Measurements from ENCODE around the gene SLCO3A1. TPM values are rescaled to one million over a fixed set of nuclear protein-coding genes. Genes with fewer than 3 reads are reported as not detected.

Gene SLCO3A1
- 36.4 TPM for total RNA-seq

DNA sequence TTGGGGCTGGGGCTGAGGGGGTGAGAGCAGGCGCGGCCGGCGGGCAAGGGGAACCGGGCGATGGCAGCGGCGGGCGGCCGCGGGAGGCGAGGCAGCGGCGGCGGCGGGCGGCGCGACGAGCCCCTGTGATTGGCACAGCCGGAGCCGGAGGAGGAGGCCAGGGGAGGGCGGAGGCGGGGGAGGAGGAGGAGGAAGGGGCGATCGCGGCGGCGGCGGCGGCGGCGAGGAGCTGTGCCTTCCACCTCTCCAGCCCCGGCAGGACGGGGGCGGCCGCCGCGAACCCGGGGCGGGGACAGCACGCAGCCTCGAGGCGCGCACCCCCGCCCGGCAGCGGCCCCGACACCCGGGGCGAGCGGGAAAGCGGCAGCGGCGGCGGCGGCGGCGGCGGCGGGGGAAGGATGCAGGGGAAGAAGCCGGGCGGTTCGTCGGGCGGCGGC, at the start of gene SLCO3A1:
SLCO3A1 (plus strand) TSS at position 198 of the 437 bp plus-strand sequence.
- DNase-seq (ENCODE audit: low spot score) (peak; percentile 87), ATAC-seq (peak; percentile 67)
- intact Hi-C loops (cut with DNase I): loop anchor here (10.0 kb wide), 2 partner anchors 91 to 221 kb away; no protein-coding TSS in a partner anchor

GRCh38 chr15:91807122-91807521, 46.4 kb upstream of the SLCO3A1 start:
- intact Hi-C loops (cut with DNase I): no loop called here
- DNase-seq (ENCODE audit: low spot score): no peak
- no peak for ATAC-seq

GRCh38 chr15:91813924-91814323, 39.6 kb upstream of the SLCO3A1 start:
- DNase-seq (ENCODE audit: low spot score): no peak
- intact Hi-C loops (cut with DNase I): no loop called here
- ATAC-seq: no peak

DNA sequence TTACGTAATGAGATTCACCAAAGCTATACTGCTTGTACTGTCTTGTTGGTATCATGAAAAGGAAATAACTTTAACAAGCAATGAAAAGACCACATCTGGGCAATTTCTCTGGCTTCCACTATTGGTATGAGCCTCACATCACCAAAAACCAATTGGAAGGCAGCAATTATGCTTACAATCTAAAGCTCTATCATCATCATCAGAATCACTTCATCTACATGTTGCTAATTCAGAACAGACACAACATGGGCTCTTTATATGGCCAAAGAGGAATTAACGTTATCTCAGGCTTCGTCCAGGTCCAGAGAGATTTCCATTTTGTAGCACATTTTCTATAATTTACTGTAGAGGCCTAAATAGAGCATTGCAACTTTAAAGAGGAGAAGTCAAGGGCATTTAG, 36.6 kb upstream of the SLCO3A1 start:
- intact Hi-C loops (cut with DNase I): loop anchor here (1.0 kb wide), 1 partner anchor 32 kb away; no protein-coding TSS in a partner anchor
- no peak for ATAC-seq

DNA sequence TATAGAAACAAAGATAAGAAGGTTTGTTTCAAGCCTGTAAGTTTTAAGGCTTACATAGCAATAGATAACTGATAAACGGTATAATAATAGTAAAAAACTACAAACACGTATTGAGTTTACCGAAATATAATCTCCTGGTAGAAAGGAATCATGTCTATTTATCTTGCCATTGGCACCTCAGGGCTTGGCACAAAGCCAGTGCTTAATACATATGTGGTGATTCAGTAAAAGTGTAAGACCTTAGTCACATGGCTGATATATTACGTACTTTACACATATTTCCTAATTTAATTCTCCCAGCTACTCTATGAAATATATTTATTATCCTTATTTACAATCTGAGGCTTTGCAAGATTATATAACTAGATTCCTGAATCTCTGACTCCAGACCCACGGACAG, 32.0 kb upstream of the SLCO3A1 start:
- no peak for ATAC-seq
- no peak for DNase-seq (ENCODE audit: low spot score)
- intact Hi-C loops (cut with DNase I): no loop called here

More for the DNA sequence above, 36.6 kb upstream of the SLCO3A1 start:
- no peak for DNase-seq (ENCODE audit: low spot score)

- intact Hi-C loops (cut with DNase I): no loop called here
- DNase-seq (ENCODE audit: low spot score): no peak
- no peak for ATAC-seq
These were observed 29.3 kb upstream of the SLCO3A1 start for GRCh38 chr15:91824256-91824655.

GRCh38 chr15:91826443-91826842, 27.1 kb upstream of the SLCO3A1 start:
- intact Hi-C loops (cut with DNase I): no loop called here
- DNase-seq (ENCODE audit: low spot score): no peak
- ATAC-seq: no peak

- ATAC-seq: no peak
- intact Hi-C loops (cut with DNase I): no loop called here
- DNase-seq (ENCODE audit: low spot score): no peak
These were observed 20.5 kb upstream of the SLCO3A1 start for GRCh38 chr15:91833056-91833455.

DNA sequence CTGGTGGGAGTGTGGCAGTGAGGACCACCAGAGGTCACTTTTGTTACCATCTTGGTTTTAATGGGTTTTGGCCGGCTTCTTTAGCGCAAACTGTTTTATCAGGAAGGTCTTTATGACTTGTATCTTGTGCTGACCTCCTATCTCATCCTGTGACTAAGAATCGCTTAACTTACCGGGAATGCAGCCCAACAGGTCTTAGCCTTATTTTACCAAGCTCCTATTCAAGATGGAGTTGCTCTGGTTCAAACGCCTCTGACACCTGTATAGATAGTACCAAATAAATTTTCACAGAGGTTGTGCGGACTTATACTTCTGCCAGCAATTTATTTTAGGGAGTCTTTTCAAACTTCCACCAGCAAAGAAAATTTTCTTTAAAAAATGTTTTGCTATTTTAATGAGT, 13.6 kb upstream of the SLCO3A1 start:
- ATAC-seq: no peak
- intact Hi-C loops (cut with DNase I): no loop called here
- no peak for DNase-seq (ENCODE audit: low spot score)

DNA sequence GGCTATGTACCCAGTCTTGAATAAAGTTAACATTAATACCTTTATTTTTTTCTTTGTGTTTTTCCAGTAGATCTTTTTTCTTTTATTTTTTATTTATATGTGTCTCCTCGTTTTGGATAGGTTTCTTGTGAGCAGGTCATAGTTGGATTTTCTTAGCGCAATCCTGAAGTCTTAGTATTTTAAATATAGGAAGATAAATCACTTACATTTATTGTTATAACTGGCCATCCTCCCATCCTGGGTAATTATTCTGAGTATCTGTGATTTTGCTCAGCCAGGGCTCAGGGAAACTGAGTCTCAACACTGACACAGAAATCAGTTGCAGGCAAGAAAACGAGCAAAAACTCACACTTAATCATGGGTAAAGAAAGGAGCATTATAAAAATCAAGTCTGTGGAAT, 11.6 kb upstream of the SLCO3A1 start:
- no peak for DNase-seq (ENCODE audit: low spot score)
- intact Hi-C loops (cut with DNase I): no loop called here
- ATAC-seq: no peak

- intact Hi-C loops (cut with DNase I): no loop called here
- ATAC-seq (no peak), DNase-seq (ENCODE audit: low spot score) (no peak)
These were observed 9.2 kb upstream of the SLCO3A1 start for GRCh38 chr15:91844341-91844740.

DNA sequence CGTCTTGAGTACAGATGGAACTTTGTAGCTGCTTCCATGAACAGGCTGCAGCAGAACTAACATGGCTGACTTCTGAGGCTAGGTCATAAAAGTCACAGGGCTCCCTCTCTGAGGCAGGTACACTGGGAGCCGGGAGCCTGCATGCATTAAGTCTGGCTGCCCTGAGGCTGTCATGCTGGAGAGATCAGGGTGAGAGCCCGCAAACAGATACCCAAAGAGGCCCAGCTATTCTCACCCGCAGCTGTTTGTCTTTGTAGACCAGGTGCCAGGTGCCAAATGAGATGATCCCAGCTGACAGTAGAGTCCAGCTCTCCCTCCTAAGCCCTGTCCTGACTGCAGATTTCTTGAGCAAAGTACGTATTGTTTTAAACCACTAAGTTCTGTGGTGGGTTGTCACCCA, 8.6 kb upstream of the SLCO3A1 start:
- ATAC-seq (no peak), DNase-seq (ENCODE audit: low spot score) (no peak)
- intact Hi-C loops (cut with DNase I): loop anchor here (5.0 kb wide), 1 partner anchor 543 kb away; no protein-coding TSS in a partner anchor

DNA sequence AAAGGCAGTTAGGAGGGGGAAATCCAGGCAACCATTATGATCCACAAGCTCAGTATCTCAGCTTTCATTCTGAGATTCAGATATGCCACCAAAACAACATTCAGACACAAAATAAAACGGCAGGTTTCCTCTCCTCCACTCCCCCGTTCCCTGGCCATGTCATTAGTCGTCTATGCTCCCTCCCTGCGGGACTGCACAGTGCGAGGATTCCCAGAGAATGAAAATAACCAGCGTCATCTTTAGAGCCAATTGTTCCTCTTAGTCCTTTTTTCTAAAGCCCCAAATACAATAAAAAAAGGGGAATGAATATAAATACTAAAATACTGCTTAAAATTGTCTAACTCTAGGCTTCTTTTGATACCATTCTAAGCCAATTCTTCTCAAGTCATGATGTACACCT, 7.8 kb upstream of the SLCO3A1 start:
- no peak for ATAC-seq

DNA sequence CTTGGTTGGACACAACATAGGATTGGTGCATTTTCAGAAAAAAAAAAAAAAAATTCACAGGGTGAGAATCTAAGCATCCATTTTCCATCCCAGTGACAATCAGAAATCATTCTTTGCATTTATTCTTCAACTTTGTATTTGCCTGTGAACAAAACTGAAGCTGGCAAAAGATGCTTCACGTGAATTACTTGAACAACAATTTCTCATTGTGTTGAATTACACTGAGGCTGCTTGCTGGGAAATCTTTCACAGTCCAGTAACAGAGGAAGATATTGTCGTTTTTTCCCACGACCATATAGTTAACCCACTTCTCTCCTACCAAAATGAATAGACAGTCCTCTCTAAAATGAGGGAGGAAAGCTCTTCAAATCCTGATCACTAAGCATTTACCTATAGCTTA, 4.3 kb upstream of the SLCO3A1 start:
- no peak for DNase-seq (ENCODE audit: low spot score)
- ATAC-seq: no peak
- intact Hi-C loops (cut with DNase I): loop anchor here (5.0 kb wide), 1 partner anchor 547 kb away; no protein-coding TSS in a partner anchor

More for the DNA sequence above, 7.8 kb upstream of the SLCO3A1 start:
- DNase-seq (ENCODE audit: low spot score): no peak
- intact Hi-C loops (cut with DNase I): loop anchor here (5.0 kb wide), 1 partner anchor 543 kb away; no protein-coding TSS in a partner anchor

DNA sequence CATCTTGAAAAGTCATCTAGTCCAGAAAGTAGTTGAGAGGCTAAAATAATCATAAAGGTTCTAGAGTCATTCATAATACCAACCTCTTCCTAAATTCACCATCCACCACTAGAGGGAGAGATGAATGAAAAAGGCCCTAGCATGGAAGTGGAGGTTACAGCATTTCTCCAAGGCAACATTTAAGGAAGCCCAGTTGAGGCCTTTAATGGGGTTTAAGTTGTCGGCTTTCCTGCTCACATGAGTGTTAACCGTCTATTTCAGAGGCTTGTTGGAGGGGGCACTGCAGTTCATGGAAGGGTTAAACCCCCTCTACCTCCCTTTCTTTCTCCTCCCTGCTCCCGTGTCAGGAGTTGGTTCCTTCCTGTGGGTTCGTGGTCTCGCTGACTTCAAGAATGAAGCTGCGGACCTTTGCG, 3.8 kb upstream of the SLCO3A1 start:
- DNase-seq (ENCODE audit: low spot score): no peak
- ATAC-seq: no peak
- intact Hi-C loops (cut with DNase I): loop anchor here (5.0 to 10.0 kb wide), 3 partner anchors 95 to 547 kb away; no protein-coding TSS in a partner anchor

DNA sequence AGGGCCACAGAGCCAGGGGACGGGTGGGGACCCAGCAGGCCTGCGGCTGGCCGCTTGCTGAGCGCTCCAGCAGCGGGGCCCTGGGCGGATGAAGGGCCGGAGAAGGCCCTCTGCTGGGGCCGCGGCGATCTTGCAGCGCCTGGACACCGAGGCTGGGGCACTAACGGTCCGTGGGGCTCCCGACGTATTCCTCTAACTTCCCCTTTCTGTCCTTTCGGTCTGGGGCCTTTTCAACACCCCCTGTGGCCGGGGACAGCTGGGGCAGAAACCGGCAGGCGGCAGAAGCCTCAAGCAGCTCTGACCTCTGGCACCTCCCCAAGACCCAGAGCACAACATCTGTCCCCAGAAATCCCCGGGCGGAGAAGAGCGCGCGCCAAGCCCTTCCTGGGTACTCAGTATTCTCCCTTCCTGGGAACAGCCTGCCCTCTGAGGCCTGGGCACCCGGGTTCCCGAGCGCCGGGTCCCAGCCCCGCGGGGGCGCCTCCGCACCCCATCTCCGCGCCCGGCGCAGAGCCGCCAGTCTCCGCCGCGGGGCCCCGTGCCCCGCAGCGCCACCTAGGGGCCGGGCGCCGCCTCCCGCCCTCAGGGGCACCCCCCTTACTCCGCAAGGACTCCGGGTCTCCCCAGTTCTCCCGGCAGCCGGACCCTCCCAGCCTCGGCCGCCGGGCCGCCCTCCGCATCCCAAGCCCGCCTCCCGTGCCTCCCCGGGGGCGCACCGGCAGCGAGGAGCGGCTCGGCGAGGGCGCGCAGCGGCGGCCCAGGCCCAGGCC, 582 bp upstream of the SLCO3A1 start:
- DNase-seq (ENCODE audit: low spot score): peak; percentile 84
- intact Hi-C loops (cut with DNase I): loop anchor here (10.0 kb wide), 2 partner anchors 92 to 222 kb away; no protein-coding TSS in a partner anchor
- peak; percentile 93 for ATAC-seq

DNA sequence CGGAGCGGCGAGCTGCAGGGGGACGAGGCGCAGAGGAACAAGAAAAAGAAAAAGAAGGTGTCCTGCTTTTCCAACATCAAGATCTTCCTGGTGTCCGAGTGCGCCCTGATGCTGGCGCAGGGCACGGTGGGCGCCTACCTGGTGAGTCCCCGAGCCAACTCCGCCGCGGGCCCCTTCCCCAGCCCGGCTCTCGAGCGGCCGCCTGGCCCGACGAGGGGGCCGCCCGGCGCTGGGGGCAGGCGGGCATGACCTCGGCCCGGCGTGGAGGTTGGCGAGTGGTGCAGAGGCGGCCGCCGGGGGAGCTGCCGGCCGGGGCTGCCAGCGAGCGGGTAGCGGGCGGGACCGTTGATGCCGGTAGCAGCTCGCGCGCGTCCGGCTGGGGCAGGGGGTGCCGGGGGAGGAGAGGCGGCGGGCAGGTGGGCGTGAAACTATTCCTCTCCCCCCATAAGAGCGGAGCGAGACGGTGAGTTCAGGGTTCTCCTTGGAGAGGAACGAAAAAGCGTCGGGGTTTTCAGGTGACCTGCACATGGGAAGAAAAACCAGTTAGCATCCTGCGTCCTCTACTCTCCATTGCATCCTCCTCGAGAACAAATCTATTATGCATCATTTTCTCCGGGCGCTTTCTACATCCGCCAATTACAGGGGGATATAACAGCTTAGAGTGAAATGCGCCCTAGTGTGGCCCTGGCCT, 585 bp downstream of the SLCO3A1 start:
- peak; percentile 70 for DNase-seq (ENCODE audit: low spot score)
- intact Hi-C loops (cut with DNase I): loop anchor here (10.0 kb wide), 2 partner anchors 91 to 221 kb away; no protein-coding TSS in a partner anchor
- peak; percentile 38 for ATAC-seq

DNA sequence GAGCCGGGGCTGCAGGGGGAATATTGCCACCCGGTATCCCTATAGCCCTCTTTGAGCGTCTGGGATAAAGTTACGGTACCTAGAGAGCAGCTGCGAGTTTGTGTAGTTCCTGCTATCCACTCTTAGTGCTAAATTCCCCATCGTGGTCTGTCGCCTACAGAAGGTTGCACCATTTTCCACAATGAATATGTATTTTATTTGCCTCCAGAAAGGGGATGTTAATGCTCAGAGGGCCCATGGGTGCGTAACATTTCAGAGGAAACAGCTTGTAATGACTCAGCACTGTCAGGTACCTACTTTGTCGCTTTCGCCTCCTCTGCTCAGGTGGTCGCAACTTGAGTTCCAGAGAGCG, 1.1 kb downstream of the SLCO3A1 start:
- DNase-seq (ENCODE audit: low spot score) (no peak), ATAC-seq (no peak)
- intact Hi-C loops (cut with DNase I): loop anchor here (10.0 kb wide), 2 partner anchors 90 to 220 kb away; no protein-coding TSS in a partner anchor

DNA sequence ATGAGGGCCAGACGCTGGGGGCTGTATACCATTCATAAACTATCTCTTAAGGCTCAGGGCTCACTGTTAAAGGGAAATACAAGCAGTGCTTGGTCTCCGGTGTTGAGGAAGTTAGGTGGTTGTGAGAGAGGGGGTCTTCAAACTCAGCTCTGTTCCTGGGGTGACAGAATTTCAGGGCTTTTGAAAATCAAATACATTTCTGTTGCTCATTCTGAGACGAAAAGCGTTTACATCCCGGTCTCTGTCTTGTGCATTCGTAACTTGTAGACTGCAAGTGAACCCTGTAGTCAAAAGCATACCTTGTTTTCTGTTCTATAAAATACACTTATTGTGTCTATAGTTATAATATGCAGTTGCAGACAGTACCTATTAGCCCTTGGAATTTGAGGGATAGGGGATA, 1.7 kb downstream of the SLCO3A1 start:
- no peak for ATAC-seq
- intact Hi-C loops (cut with DNase I): loop anchor here (10.0 kb wide), 2 partner anchors 90 to 220 kb away; no protein-coding TSS in a partner anchor
- DNase-seq (ENCODE audit: low spot score): no peak
